Measurements from ENCODE around the gene TDRD12. TPM values are rescaled to one million over a fixed set of nuclear protein-coding genes. Genes with fewer than 3 reads are reported as not detected.

The TDRD12 gene
- total and polyA plus RNA-seq, 2 donors (not counting 1 experiment from before 2014, with no cell fraction given) = 0.17 TPM; not detected in 1

- Histone ChIP-seq H3K4me3 (replicated peaks in 1 of 4; ENCODE audit: control extremely low read depth in 1 of 4, insufficient read depth in 1 of 4, low read depth in 3 of 4, low read length in 4 of 4) (no peak overlapping the region), H2AFZ (ENCODE audit: low read length) (no peak overlapping the region), H3K9ac (ENCODE audit: insufficient read depth, low read length) (no peak overlapping the region), H3K4me1 (ENCODE audit: control insufficient read depth, extremely low read depth, insufficient read depth, low read length) (no peaks in the 10 kb centered on the region), H3K27ac (ENCODE audit: insufficient read depth, low read length) (no peak overlapping the region), H3K79me2 (ENCODE audit: control insufficient read depth, insufficient read depth, low read length) (no peaks in the 10 kb centered on the region), H3K36me3 (ENCODE audit: control insufficient read depth, insufficient read depth, low read length) (no peaks in the 10 kb centered on the region), H3K27me3 (ENCODE audit: control insufficient read depth, insufficient read depth, low read length) (no peaks in the 10 kb centered on the region), H3K9me3 (ENCODE audit: control insufficient read depth, insufficient read depth, low read depth, low read length) (no peaks in the 10 kb centered on the region), H3K4me2 (ENCODE audit: extremely low read depth, insufficient read depth, low read length) (no peak overlapping the region), H4K20me1 (ENCODE audit: control insufficient read depth, extremely low read depth, insufficient read depth, low read length) (no peaks in the 10 kb centered on the region)
- TF ChIP-seq CTCF (conservative IDR thresholded peaks at IDR 0.05 in 1 of 2, IDR thresholded peaks at IDR 0.05 in 1 of 2; ENCODE audit: low read depth in 1 of 2, low read length in 2 of 2) (no peak), EZH2 (IDR thresholded peaks at IDR 0.05; ENCODE audit: low read length, missing control alignments) (no peak)
- DNase-seq (ENCODE audit: low read depth in 2 of 2) = no peak
Observed at GRCh38 chr19:32863301-32863700, 143.7 kb downstream of the TDRD12 start.

- Histone ChIP-seq H3K27me3 (ENCODE audit: control insufficient read depth, insufficient read depth, low read length) (no peaks in the 10 kb centered on the region), H3K4me2 (ENCODE audit: extremely low read depth, insufficient read depth, low read length) (no peak overlapping the region), H3K9me3 (ENCODE audit: control insufficient read depth, insufficient read depth, low read depth, low read length) (no peaks in the 10 kb centered on the region), H3K79me2 (ENCODE audit: control insufficient read depth, insufficient read depth, low read length) (no peaks in the 10 kb centered on the region), H3K27ac (ENCODE audit: insufficient read depth, low read length) (no peak overlapping the region), H3K4me3 (replicated peaks in 1 of 4; ENCODE audit: control extremely low read depth in 1 of 4, insufficient read depth in 1 of 4, low read depth in 3 of 4, low read length in 4 of 4) (no peak overlapping the region), H3K9ac (ENCODE audit: insufficient read depth, low read length) (no peak overlapping the region), H3K36me3 (ENCODE audit: control insufficient read depth, insufficient read depth, low read length) (no peaks in the 10 kb centered on the region), H3K4me1 (ENCODE audit: control insufficient read depth, extremely low read depth, insufficient read depth, low read length) (no peaks in the 10 kb centered on the region), H2AFZ (ENCODE audit: low read length) (no peak overlapping the region), H4K20me1 (ENCODE audit: control insufficient read depth, extremely low read depth, insufficient read depth, low read length) (no peaks in the 10 kb centered on the region)
- no peak for TF ChIP-seq CTCF (conservative IDR thresholded peaks at IDR 0.05 in 1 of 2, IDR thresholded peaks at IDR 0.05 in 1 of 2; ENCODE audit: low read depth in 1 of 2, low read length in 2 of 2)
- no peak for TF ChIP-seq EZH2 (IDR thresholded peaks at IDR 0.05; ENCODE audit: low read length, missing control alignments)
- no peak for DNase-seq (ENCODE audit: low read depth in 2 of 2)
Observed at GRCh38 chr19:32863841-32864240, 144.3 kb downstream of the TDRD12 start.

GRCh38 chr19:32864318-32865007, 144.9 kb downstream of the TDRD12 start:
- H3K4me3 ChIP-seq (replicated peaks in 1 of 4; ENCODE audit: control extremely low read depth in 1 of 4, insufficient read depth in 1 of 4, low read depth in 3 of 4, low read length in 4 of 4) = no peak overlapping the region
- H3K9me3 ChIP-seq (ENCODE audit: control insufficient read depth, insufficient read depth, low read depth, low read length) = no peaks in the 10 kb centered on the region
- H3K79me2 ChIP-seq (ENCODE audit: control insufficient read depth, insufficient read depth, low read length) = no peaks in the 10 kb centered on the region
- no peak for TF ChIP-seq CTCF (conservative IDR thresholded peaks at IDR 0.05 in 1 of 2, IDR thresholded peaks at IDR 0.05 in 1 of 2; ENCODE audit: low read depth in 1 of 2, low read length in 2 of 2)
- no peak for TF ChIP-seq EZH2 (IDR thresholded peaks at IDR 0.05; ENCODE audit: low read length, missing control alignments)
- H4K20me1 ChIP-seq (ENCODE audit: control insufficient read depth, extremely low read depth, insufficient read depth, low read length) = no peaks in the 10 kb centered on the region
- no peaks in the 10 kb centered on the region for H3K27me3 ChIP-seq (ENCODE audit: control insufficient read depth, insufficient read depth, low read length)
- H3K9ac ChIP-seq (ENCODE audit: insufficient read depth, low read length) = no peak overlapping the region
- H3K36me3 ChIP-seq (ENCODE audit: control insufficient read depth, insufficient read depth, low read length) = no peaks in the 10 kb centered on the region
- no peak for DNase-seq (ENCODE audit: low read depth in 2 of 2)
- H3K27ac ChIP-seq (ENCODE audit: insufficient read depth, low read length) = no peak overlapping the region
- no peaks in the 10 kb centered on the region for H3K4me1 ChIP-seq (ENCODE audit: control insufficient read depth, extremely low read depth, insufficient read depth, low read length)
- no peak overlapping the region for H3K4me2 ChIP-seq (ENCODE audit: extremely low read depth, insufficient read depth, low read length)
- no peak overlapping the region for H2AFZ ChIP-seq (ENCODE audit: low read length)

Measured in fibroblast of lung (primary cell).